ENCODE measurements around the gene ENKD1.
A peak's percentile ranks its signal among the peaks of the same experiment; 100 is the strongest.

ENKD1 gene

DNA sequence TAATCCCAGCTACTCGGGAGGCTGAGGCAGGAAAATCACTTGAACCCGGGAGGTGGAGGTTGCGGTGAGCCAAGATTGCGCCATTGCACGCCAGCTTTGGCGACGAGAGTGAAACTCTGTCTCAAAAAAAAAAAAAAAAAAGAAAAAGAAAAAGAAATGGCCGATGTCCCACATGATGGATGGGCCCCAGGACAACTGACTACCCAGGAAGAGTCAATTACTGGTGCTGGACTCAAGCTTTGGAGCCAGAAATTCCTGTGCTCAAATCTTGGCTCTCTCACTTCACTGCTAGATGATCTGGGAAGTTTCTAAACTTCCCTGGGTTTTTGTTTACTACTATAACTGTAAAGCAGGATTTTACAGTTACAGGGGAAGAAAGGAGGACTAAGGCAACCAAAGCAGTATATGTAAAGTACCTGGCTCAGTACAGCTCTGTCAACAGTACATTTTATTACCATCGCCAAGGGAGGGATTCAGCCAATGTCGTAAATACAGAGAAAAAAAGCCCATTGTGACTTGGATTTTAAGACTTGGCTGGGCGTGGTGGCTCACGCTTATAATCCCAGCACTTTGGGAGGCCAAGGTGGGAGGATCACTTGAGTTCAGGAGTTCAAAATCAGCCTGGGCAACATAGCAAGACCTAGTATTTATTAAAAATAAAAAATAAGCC lies 11.9 kb upstream of the ENKD1 start:
- no peak for DNase-seq

DNA sequence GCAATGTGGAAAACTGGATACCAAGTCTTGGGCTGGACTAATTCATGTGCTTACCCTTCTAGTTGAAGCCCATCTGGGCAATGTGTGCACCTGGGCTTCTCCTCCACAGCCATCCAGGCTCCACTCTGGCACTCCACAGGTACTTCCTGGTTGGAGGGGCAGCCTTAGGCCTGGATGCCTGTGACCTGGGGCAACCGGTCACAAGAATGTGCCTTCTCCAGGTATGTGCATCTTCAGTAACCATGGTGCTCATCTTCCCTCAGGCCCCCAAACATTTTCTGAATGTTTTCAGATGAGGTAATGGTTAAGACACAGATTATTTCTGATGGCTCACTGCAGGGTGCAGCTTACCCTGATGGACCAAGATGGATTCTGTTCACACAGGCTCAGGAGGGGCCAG lies 11.2 kb upstream of the ENKD1 start:
- DNase-seq = no peak

DNA sequence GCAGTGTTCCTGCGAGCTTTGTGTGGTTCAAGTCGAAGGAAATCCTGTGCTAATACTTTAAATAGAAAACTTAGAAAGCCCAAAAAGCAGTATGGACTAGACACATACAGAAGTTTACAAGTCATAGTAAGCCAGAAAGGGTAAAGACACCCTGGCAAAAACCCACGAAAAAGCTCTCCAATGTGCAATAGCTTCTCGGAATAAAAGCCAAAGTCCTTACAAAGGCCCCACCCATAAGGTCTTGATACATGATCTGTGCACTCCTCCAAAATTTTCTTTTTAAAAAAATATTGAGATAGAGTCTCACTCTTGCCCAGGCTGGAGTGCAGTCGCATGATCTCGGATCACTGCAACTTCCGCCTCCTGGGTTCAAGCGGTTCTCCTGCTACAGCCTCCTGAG lies 10.4 kb upstream of the ENKD1 start:
- DNase-seq = no peak

DNA sequence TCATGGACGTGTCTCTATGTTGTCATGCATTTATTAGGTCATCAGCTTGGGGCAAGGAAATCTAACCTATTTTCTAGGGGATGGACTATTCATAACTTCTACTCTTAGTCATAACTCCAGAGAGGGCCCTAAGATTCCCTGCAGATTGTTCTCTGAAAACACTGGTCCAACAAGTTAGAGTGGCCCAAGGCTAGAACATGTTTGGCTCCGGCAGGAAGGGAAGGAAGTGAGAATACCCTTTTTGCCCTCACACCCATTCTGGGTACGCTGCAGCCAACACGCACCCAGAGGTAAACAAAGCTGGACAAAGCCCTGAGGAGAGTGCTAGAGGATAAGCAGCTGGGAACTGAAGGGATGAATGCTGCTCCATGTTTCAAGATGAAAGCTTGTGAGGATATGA lies 10.0 kb upstream of the ENKD1 start:
- no peak for DNase-seq

DNA sequence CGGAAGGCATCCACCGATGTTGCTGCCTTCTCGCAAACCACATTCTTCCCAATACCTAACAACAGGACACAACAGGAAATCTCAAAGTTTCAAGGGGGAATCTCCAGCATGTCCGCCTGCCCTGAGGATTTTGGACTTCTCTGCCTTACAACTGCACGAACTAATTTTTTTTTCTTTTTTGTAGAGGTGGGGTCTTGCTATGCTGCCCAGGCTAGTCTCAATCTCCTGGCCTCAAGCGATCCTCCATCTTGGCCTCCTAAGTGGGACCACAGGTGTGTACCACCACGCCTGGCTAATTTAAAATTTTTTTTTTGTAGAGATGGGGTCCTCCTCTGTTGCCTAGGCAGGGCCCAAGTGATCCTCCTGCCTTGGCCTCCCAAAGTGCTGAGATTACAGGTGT lies 9.4 kb upstream of the ENKD1 start:
- no peak for DNase-seq

DNA sequence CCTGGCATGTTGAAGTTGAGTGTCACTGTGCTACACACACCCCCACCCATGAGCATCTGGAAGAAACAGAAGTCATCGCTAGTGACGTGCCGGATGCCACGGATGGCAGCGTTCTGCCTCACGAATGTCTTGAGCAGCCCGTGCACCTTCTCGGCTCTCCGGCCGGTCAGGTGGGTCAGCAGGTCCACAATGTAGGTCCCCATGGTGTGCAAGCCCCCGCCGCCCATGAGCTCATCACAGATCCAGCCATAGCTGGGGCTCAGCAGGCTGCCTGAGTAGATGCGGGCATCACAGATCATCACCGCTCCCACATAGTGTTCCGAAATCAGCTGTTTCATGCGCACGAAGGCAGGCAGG lies 9.0 kb upstream of the ENKD1 start:
- DNase-seq = no peak

DNA sequence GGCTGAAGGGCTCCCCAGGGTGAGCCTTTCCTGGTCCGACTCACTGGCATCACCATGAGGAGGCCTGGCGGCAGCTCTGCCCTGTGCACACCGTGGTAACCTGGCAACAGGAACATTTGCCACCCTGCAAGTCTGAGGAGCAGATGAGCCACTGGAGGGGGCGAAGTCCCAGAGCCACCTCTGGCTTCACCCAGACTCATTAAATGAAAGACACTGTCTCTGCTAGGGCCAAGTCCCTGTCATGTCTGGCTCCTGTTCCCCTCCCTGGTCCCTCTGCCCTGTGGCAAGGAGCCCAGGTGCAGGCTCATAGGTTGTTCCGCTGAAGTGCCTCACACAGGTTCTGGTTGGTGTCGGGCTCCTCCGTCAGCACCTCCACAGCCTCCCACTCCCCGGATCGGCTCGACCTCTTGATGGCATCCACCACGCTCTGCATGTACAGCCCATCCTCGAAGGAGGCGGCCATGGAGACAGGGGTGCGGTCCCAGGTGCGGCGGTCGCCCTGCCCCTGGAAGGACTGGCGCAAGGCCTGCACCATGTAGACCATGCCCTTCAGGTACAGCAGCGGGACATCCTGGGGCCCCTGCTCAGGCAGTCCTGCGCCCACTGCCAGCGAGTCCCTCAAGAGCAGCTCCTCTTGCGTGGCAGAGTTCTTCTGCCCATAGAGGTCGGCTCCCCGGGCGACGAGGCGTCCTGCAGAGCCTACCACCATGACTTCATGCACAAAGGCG lies 8.5 kb upstream of the ENKD1 start:
- no peak for DNase-seq

DNA sequence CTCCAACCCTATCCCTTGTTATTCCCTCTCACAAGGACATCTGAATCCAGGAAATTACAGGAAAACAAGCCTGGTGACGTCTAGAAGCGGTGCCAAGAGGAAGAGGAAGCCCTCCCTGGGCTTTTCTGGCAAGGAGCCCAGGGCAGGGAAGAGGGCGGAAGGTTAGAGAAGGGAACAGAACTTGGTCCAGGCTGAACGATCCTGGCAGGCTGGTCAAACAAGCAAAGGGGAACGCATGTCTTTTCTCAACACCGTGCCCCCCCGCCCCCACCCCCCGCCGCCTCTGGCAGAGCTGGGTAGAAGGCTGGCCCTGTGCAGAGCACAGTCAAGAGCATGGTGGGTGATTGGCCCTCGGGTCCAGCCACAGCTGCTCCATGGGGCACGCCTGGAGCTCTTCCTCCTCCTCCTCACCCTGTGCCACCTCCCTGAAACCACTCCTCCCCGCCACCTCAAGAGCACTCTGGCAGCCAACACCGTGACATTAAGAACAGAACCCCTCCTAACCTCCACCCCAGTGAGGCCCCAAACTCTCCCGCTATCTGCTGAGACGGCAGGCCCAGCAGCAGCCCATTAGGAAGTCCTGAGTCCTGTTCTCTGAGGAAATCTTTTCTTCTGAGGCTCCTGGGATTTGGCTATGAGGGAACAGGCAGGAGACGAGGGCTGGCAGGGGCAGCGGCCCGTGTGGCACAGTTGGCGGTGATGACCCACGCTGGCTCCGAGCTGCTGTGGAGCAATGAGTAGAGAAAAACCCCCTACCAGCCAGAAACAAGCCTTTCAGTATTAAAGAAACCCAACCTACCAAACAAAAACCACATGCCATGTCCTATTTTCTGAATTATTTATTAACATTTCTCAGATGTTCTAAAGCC lies 7.4 kb upstream of the ENKD1 start:
- no peak for DNase-seq

DNA sequence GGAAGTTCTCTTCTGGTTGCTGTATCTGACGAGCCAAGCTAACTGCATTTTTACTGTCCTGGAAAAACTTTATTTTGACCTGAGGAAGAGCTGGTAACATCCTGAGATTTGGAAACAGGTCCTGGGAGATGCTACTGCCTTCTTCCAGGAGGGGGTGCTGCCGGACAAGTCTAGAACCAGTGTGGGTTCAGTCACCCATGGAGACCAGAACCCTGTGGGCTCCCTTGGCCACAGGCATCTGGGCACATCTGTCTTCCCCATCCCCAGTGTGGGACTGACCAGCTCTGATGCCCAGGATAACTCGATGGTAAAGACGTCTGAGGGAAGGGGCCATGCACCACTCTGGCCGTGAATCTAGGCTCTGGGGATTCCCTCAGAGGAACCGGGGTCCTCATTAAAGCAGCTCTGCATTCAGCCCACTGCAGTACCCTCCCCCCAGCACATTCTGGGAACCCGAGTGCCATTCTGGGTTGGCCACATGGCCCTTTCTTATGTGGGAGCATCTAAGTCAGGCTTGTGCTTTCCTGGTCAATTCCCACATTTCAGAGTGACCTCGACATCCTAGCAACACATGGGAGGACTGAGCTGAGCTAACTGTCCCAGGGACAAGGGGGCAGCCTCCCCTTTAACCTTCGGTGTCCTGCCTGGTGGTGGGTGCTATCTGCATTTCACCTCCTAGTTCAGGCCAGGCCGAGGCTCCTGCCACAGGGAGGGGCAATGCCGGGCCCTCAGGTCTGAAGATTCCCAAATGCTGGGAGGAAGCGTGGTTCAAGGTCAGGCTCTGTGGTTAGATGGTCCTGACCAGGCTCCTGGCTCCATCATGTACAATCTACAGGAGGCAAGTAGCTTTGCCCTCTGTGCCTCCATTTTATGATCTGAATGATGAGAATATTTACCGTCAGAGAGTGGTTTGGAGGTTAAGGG lies 6.5 kb upstream of the ENKD1 start:
- DNase-seq = peak; percentile 76

DNA sequence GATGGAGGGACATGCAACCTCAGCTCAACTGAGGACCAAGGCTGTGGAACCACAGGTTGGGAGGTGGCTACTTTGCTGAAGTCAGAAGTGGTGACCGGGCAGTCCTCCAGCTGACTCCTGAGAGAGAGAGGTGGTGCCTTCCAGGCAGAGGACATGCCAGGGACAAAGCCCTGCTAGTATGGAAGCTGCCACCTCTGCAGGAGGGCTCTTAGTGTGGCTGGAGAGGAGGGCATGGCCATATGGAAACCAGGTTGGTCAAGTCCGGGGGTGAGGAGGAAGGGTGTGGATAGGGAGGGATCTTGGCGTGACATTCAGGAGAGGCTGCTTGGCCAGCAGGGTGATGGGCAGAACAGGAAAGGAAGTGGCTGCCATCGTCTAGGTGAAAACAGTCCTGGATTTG lies 5.8 kb upstream of the ENKD1 start:
- DNase-seq = no peak

DNA sequence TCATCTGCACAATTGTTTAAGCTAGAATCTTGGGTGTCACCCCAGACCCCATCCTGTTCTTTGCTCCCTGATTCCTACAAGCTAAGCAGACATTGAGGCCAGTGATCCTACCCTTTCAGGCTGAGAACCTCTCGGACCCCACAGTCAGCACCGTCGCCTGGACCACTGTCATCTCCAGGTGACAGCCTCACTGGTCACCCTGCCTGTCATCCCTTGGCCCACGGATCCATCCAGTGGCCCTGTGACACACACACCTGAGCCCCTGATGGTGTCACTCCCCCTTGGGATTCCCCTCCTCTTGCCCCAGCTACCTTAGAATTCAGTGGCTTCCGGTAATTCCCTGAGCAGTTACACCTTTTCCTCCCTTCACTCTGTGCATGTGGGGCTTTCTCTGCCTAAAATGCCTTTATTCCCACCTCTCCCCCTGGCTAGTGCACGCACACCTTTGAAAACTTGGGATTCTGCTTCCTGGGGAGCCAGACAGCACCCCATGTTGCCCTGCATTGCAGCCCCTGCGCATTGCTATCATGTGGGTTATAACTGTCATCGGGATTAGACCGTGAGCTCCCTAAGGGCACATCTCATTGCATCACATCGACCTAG lies 3.0 kb upstream of the ENKD1 start:
- DNase-seq = no peak

DNA sequence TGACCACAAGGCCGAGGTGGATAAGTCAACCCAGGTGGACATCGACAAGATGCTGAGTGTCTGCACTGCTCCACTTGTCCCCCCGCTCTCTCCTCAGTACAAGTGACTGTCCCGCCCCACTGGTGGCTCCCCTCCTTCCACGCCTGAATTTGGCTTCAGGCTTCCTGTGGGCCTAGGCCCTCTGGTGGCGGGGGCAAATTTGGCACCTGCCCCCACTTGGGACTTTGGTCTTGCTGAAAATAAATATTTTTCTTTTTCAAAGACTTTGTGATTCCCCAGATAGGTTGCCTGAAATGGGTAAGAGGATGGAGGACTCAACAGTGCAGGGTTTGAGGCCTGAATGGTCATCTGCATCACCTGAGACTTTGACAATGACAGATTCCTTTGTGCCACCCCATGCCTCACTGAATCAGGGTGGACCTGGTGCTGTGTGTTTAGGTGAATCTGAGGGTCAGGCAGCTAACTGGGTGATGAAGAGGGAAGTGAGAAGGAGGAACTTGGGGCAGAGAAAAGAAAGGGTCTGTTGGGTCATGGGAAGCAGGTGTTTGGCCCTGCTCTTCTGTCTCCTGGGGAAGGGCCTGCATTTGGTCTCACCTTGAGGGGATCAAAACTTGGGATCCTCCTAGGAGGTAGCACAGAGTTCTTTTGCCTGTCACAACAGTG lies 2.1 kb upstream of the ENKD1 start:
- peak; percentile 31 for DNase-seq

DNA sequence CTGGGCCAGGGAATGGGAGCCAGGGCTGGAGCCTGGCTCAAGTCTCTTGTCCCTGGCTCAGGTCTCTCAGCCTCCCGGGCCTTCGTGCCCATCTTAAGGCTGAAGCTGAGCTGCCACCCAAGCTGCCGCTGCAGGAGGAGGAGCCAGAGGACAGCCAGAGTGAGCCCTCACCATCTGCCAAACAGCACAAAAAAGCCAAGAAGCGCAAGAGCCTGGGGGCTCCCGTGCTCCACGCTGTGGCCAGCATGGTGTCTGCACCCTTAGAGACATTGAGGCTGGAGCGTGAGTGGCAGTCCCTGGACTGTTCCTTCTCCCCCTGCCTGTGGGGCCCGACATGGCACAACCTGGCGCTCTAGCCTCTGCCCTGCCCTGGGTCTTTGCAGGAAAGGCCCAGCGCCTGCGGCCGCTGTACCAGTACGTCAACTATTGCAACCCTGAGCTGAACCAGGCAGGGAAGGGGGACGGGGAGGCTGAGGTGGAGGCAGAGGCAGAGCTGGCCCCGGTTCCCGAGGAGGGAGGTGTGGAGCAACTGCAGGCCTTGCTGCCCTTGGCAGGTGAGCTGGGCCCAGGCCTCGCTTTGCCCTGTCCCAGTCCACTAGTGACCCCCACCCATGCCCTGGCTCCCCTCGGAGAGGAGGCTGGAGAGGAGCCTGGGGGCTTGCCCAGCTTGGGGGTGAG lies 1.4 kb upstream of the ENKD1 start:
- DNase-seq = peak; percentile 98

DNA sequence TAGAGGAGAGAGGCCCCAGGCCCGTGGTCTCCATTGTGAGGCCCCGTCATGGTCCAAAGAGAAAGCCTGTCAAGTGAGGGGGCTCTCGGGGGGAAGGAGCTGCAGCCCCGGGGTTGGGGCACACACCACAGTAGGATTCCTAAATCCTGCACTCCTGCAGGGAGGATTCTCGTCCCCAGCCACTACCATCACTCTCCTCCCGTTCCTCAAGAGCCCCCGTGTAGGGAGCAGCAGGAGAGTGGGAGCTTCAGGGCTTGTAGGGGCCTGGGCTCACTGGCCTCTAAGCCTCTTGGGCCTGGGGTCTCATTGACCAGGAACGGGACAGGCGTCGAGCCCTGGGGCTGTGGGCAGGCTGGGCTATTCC lies 885 bp upstream of the ENKD1 start:
- no peak for DNase-seq

DNA sequence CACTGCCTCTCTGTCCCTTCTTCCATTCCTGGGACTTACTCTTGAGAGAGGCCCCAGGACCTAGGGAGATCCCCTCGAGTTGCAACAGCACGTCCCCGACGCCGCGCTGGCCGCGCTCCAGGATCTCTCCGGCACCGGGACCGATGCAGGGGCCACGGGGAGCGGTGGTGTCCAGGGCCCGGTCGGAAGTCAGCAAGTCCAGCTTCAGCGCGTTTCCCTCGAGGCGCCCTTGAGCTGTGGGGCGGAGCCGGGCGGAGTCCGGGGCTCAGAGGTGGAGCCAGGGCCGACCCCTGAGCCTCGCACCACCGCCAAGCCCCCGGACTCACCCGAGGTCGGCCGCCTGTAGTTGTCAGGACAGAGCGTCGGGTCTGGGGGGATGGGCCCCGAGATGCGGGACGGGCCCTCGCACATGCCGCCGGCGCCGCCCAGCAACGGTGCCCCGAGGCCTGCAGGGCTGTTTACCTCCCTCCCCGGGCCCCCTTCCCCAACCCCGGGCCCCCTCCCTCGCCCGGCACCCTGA lies 458 bp downstream of the ENKD1 start:
- DNase-seq = peak; percentile 59

DNA sequence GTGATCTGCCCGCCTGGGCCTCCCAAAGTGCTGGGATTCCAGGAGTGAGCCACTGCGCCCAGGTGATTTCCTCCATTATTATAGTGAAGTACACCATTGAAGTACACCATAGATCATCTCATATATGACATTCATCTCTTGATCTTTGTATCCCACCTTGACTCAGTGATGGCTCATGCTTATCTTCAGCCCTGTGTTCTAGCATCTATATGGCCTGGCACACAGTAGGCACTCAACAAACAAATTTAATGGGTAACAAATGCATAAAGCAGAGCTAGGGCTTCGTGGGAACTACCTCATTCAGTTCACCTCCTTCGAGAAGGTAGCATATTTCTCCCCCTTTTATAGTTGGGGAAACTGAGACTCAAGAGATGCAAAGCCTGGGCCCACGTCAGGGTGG lies 952 bp downstream of the ENKD1 start:
- no peak for DNase-seq

DNA sequence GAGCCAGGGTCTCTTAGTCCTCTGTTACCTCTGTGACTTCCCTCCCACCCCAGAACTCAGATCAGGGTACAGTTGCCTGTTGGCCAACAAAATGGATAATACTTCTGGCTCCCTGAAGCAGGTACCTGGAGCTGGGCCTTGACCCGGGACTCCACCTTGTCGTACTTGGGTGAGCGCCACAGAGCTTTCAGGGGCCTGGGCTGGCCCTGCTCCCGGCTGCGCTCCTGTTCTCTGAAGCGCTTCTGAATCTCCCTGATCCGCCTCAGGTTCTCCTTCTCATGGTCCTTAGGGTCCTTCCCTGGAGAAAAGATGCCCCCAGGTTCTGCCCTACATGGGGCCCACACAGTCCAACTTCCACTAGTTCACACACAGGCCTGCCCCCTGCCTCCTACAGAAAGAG lies 1.7 kb downstream of the ENKD1 start:
- no peak for DNase-seq

DNA sequence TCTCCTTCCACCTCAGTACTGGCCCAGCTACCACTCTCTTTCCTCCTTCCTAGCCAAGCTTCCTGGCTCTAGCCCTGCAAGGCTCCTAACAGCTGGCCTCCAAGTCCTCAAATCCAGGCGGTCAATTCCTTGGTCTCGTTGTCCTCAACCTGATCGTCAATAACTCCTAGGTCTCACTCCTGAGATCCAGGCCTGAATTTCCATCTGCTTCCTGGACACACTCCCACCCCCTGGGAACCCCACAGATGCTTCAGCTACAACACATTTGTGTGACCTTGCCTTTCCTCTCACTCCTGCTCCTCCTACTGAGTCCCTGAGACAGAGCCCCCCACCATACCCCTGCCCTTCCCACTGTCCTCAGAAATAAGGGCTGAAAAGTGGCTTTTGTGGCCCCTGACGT lies 2.3 kb downstream of the ENKD1 start:
- DNase-seq = no peak

DNA sequence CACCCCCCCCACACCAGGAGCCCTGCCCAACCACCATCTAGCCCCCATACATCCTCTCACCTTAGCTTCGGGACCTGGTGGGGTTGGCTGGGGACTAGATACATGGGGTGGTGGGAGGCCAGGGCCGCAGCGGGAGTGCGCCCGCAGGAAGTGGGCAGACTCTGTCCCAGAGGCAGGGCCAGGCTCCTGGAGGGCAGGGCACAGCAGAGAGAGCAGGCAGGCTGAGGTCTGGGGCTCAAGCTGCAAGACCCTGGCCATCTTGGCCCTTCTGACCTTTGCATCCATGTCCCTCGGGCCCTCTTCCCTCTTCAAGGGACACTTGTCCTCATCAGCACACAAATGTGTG lies 2.7 kb downstream of the ENKD1 start:
- DNase-seq = no peak

DNA sequence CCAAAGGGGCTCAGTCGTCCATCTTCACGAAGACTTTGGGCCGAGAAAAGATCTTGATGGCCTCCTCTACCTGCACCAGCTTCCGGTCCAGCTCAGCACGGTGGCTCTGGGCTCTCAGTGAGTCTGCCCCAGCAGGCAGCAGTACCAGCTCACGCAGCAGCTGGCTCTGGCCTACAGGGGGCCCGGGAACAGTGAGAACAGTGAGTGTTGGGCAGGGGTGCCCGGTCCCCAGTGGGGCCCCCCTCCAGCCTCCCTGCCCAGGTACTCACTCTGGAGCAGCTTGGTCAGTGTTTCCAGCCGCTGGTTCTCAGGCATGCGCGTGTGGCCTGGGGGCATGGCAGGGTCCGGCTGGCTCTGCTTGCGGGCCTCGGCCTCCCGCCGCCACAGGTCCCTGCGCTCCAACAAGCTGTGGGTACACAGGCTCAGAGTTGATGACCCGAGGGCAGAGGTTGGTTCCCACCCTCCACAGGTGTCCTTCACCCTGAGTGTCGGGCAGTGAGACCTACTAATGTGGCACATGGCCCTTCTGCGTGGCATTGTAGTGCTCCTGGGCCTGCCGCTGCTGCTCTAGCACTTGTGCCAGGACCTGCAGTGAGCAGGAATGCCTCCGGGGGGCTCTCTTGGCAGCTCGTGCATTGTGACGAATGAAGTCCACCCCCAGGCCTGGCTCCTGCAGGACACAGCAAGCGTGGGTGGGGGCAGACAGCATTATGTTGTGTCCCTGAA lies 3.2 kb downstream of the ENKD1 start:
- DNase-seq = peak; percentile 28

DNA sequence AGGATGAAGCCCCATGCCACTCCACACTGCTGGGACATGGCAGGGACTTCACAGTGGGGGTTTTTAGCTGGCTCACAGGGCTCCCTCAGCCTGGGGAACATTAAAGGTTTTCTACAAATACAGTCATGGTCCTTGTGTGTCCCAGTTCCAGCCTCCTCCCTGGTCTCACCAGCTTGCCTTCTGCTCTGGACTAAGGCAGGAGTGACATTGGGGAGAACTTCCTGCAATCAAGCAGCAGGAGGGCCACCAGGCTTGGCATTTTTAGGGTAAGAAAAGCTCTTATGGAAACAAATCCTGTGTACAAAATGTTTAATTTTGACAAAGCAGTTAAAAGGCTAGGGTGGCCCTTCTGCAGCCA lies 3.9 kb downstream of the ENKD1 start:
- no peak for DNase-seq

Data from NCI-H82 (cell line).